Measurements from ENCODE around the gene BBS1. TPM values are rescaled to one million over a fixed set of nuclear protein-coding genes. Genes with fewer than 3 reads are reported as not detected.
"Not testable (repeated sequence)": the region's sequence is repeated elsewhere in the genome, so short reads cannot be mapped to it uniquely, and the experiment has no call there.

The BBS1 gene
- total RNA-seq, 5 donors from 2014 or later (not counting 1 experiment from before 2014, with no cell fraction given): 17.0 to 41.6 (median 34.9) TPM

GRCh38 chr11:66579017-66579606 is 68.7 kb downstream of the BBS1 start:
- Mint-ChIP-seq H3K27me3 (peaks cover 5 to 16% of the 10 kb centered on the region in 2 donors), H3K4me1 (peaks cover 6 to 15% (median 10%) of the 10 kb centered on the region in 3 donors), H3K9me3 (peaks cover 0 to 10% (median 0%) of the 10 kb centered on the region in 3 donors), H3K36me3 (no peaks in the 10 kb centered on the region), H3K4me3 (no peak overlapping the region), H3K27ac (no peak overlapping the region)
- POLR2A ChIA-PET: no interaction called here
- H3K9me3 ChIP-seq: no peaks in the 10 kb centered on the region
- H3K4me1 ChIP-seq (ENCODE audit: control insufficient read depth in 1 of 2, extremely low read depth in 1 of 2, insufficient read depth in 2 of 2, low read length in 2 of 2): peaks cover 0 to 7% of the 10 kb centered on the region in 2 experiments
- H3K27ac ChIP-seq (ENCODE audit: low read length): no peak overlapping the region
- DNase-seq (peak; percentile 31 to 88 (median 65)), ATAC-seq (replicated peaks in 1 of 4) (peak; percentile 64 to 81 (median 76))
- H3K36me3 ChIP-seq (ENCODE audit: control insufficient read depth in 2 of 2, extremely low read depth in 1 of 2, insufficient read depth in 1 of 2, low read length in 1 of 2): no peaks in the 10 kb centered on the region
- no peak overlapping the region for H3K4me3 ChIP-seq (ENCODE audit: control insufficient read depth in 1 of 2, extremely low read depth in 1 of 2, low read length in 1 of 2)
- WGBS (ENCODE audit: insufficient coverage): 20% methylated on average over 21 of the region's 25 CpGs
- peaks cover 0 to 14% of the 10 kb centered on the region in 2 experiments for H3K27me3 ChIP-seq (replicated peaks in 1 of 2; ENCODE audit: control insufficient read depth in 2 of 2, extremely low read depth in 1 of 2, insufficient read depth in 2 of 2, low read length in 1 of 2)
- CTCF ChIA-PET: interaction anchor here (0.8 to 3.5 kb wide), 5 partner anchors 13 to 170 kb away, joined by 3 to 22 read pairs (median 4); partner anchors contain the start of genes CCDC87 (in 1 of the 2) and RBM4B (in 1 of the 2)

- DNase-seq (no peak), ATAC-seq (replicated peaks in 1 of 4) (no peak)
- ChIA-PET POLR2A (no interaction called here), CTCF (interaction anchor here (0.9 to 3.5 kb wide), 4 partner anchors 10 to 98 kb away, joined by 3 to 22 read pairs (median 4); partner anchors contain the start of gene RBM4B (in 1 of the 2))
- H3K27ac ChIP-seq (ENCODE audit: low read length): no peak overlapping the region
- peaks cover 0 to 7% of the 10 kb centered on the region in 2 experiments for H3K4me1 ChIP-seq (ENCODE audit: control insufficient read depth in 1 of 2, extremely low read depth in 1 of 2, insufficient read depth in 2 of 2, low read length in 2 of 2)
- 64% methylated on average over 5 of the region's 5 CpGs for WGBS (ENCODE audit: insufficient coverage)
- Mint-ChIP-seq H3K27ac (no peak overlapping the region), H3K36me3 (no peaks in the 10 kb centered on the region), H3K9me3 (peaks cover 0 to 10% (median 0%) of the 10 kb centered on the region in 3 donors), H3K4me1 (peaks cover 6 to 15% (median 10%) of the 10 kb centered on the region in 3 donors), H3K27me3 (peaks cover 5 to 7% of the 10 kb centered on the region in 2 donors), H3K4me3 (no peak overlapping the region)
- H3K36me3 ChIP-seq (ENCODE audit: control insufficient read depth in 2 of 2, extremely low read depth in 1 of 2, insufficient read depth in 1 of 2, low read length in 1 of 2): no peaks in the 10 kb centered on the region
- no peaks in the 10 kb centered on the region for H3K9me3 ChIP-seq
- H3K27me3 ChIP-seq (replicated peaks in 1 of 2; ENCODE audit: control insufficient read depth in 2 of 2, extremely low read depth in 1 of 2, insufficient read depth in 2 of 2, low read length in 1 of 2): peaks cover 0 to 14% of the 10 kb centered on the region in 2 experiments
- H3K4me3 ChIP-seq (ENCODE audit: control insufficient read depth in 1 of 2, extremely low read depth in 1 of 2, low read length in 1 of 2): no peak overlapping the region
These were observed 70.4 kb downstream of the BBS1 start for GRCh38 chr11:66580803-66581202.

GRCh38 chr11:66581261-66581660 is 70.8 kb downstream of the BBS1 start:
- H3K27me3 Mint-ChIP-seq: peaks cover 1 to 3% of the 10 kb centered on the region in 2 donors
- POLR2A ChIA-PET: interaction anchor here in 1 of 2 donors (0.6 kb wide), 1 partner anchor 1822 kb away, joined by 4 read pairs; no protein-coding TSS in a partner anchor
- H3K4me3 Mint-ChIP-seq: no peak overlapping the region
- ATAC-seq (replicated peaks in 1 of 4) (no peak), DNase-seq (no peak)
- Histone ChIP-seq H3K27me3 (replicated peaks in 1 of 2; ENCODE audit: control insufficient read depth in 2 of 2, extremely low read depth in 1 of 2, insufficient read depth in 2 of 2, low read length in 1 of 2) (peaks cover 0 to 16% of the 10 kb centered on the region in 2 experiments), H3K4me1 (ENCODE audit: control insufficient read depth in 1 of 2, extremely low read depth in 1 of 2, insufficient read depth in 2 of 2, low read length in 2 of 2) (peaks cover 0 to 7% of the 10 kb centered on the region in 2 experiments), H3K36me3 (ENCODE audit: control insufficient read depth in 2 of 2, extremely low read depth in 1 of 2, insufficient read depth in 1 of 2, low read length in 1 of 2) (no peaks in the 10 kb centered on the region), H3K27ac (ENCODE audit: low read length) (no peak overlapping the region), H3K4me3 (ENCODE audit: control insufficient read depth in 1 of 2, extremely low read depth in 1 of 2, low read length in 1 of 2) (no peak overlapping the region), H3K9me3 (no peaks in the 10 kb centered on the region)
- H3K4me1 Mint-ChIP-seq: peaks cover 6 to 15% (median 10%) of the 10 kb centered on the region in 3 donors
- CTCF ChIA-PET: interaction anchor here (0.9 to 3.5 kb wide), 4 partner anchors 9 to 97 kb away, joined by 3 to 22 read pairs (median 4); partner anchors contain the start of gene RBM4B (in 1 of the 2)
- 60% methylated on average over 1 of the region's 3 CpGs for WGBS (ENCODE audit: insufficient coverage)
- H3K27ac Mint-ChIP-seq: no peak overlapping the region
- no peaks in the 10 kb centered on the region for H3K36me3 Mint-ChIP-seq
- peaks cover 0 to 10% (median 0%) of the 10 kb centered on the region in 3 donors for H3K9me3 Mint-ChIP-seq

- DNase-seq; H3K36me3 ChIP-seq (ENCODE audit: control insufficient read depth in 2 of 2, extremely low read depth in 1 of 2, insufficient read depth in 1 of 2, low read length in 1 of 2); H3K27ac Mint-ChIP-seq; H3K4me3 Mint-ChIP-seq; POLR2A ChIA-PET; H3K27me3 Mint-ChIP-seq; H3K4me1 ChIP-seq (ENCODE audit: control insufficient read depth in 1 of 2, extremely low read depth in 1 of 2, insufficient read depth in 2 of 2, low read length in 2 of 2); H3K27ac ChIP-seq (ENCODE audit: low read length); H3K36me3 Mint-ChIP-seq; H3K4me3 ChIP-seq (ENCODE audit: control insufficient read depth in 1 of 2, extremely low read depth in 1 of 2, low read length in 1 of 2); H3K9me3 ChIP-seq; CTCF ChIA-PET; ATAC-seq (replicated peaks in 1 of 4); H3K9me3 Mint-ChIP-seq: not testable (repeated sequence)
- WGBS (ENCODE audit: insufficient coverage): 75% methylated on average over 2 of the region's 3 CpGs
- H3K4me1 Mint-ChIP-seq: peaks cover 6 to 15% (median 10%) of the 10 kb centered on the region in 3 donors
- H3K27me3 ChIP-seq (replicated peaks in 1 of 2; ENCODE audit: control insufficient read depth in 2 of 2, extremely low read depth in 1 of 2, insufficient read depth in 2 of 2, low read length in 1 of 2): peaks cover 0 to 15% of the 10 kb centered on the region in 2 experiments
These were observed 72.2 kb downstream of the BBS1 start for GRCh38 chr11:66582565-66583147.

Other genes with a start within 250 kb of the BBS1 start
- 10 to 100 TPM; 60.7 to 98.8 (median 95.2) TPM for gene RAB1B, start 242.0 kb upstream of the BBS1 start, total RNA-seq
- gene CNIH2, start 232.5 kb upstream of the BBS1 start, total RNA-seq: 1 to 10 TPM; 1.9 to 9.9 (median 2.7) TPM
- gene YIF1A, start 221.5 kb upstream of the BBS1 start, total RNA-seq: 10 to 100 TPM; 24.5 to 63.3 (median 56.9) TPM
- under 1 TPM in 4 of 5 donors, not detected in 1; 0.19 to 0.33 (median 0.23) TPM for gene TMEM151A, start 218.7 kb upstream of the BBS1 start, total RNA-seq
- 10 to 100 TPM in 2 of 5 donors, 1 to 10 TPM in 3; 2.5 to 14.7 (median 8.7) TPM for gene CD248, start 193.6 kb upstream of the BBS1 start, total RNA-seq
- gene RIN1, start 174.2 kb upstream of the BBS1 start, total RNA-seq: 10 to 100 TPM in 2 of 5 donors, 1 to 10 TPM in 3; 5.0 to 11.7 (median 8.3) TPM
- gene BRMS1, start 165.5 kb upstream of the BBS1 start, total RNA-seq: 10 to 100 TPM; 42.9 to 58.8 (median 54.8) TPM
- 1 to 10 TPM; 4.0 to 9.2 (median 7.9) TPM for gene B4GAT1, start 163.0 kb upstream of the BBS1 start, total RNA-seq
- gene SLC29A2, start 138.9 kb upstream of the BBS1 start, total RNA-seq: 10 to 100 TPM in 3 of 5 donors, 1 to 10 TPM in 2; 8.5 to 14.7 (median 14.4) TPM
- not detected for gene NPAS4, start 89.6 kb upstream of the BBS1 start, total RNA-seq
- gene MRPL11, start 71.8 kb upstream of the BBS1 start, total RNA-seq: 10 to 100 TPM; 23.5 to 29.4 (median 27.2) TPM
- gene PELI3, start 43.7 kb upstream of the BBS1 start, total RNA-seq: 10 to 100 TPM; 12.9 to 22.0 (median 13.8) TPM
- gene DPP3, start 30.2 kb upstream of the BBS1 start, total RNA-seq: 10 to 100 TPM; 20.7 to 34.6 (median 29.5) TPM
- gene ZDHHC24, start 35.4 kb downstream of the BBS1 start, total RNA-seq: 10 to 100 TPM; 17.2 to 25.7 (median 23.5) TPM
- gene ACTN3, start 36.3 kb downstream of the BBS1 start, total RNA-seq: under 1 TPM; 0.18 to 0.30 (median 0.23) TPM
- gene CTSF, start 58.0 kb downstream of the BBS1 start, total RNA-seq: 10 to 100 TPM; 18.2 to 39.3 (median 30.4) TPM
- under 1 TPM; 0.10 to 0.65 (median 0.32) TPM for gene CCDC87, start 82.4 kb downstream of the BBS1 start, total RNA-seq
- gene CCS, start 82.5 kb downstream of the BBS1 start, total RNA-seq: 10 to 100 TPM; 32.3 to 69.5 (median 58.3) TPM
- gene RBM14, start 106.0 kb downstream of the BBS1 start, total RNA-seq: 100 to 1,000 TPM; 176 to 382 (median 191) TPM
- gene RBM4, start 128.1 kb downstream of the BBS1 start, total RNA-seq: 100 to 1,000 TPM; 163 to 233 (median 181) TPM
- gene RBM4B, start 167.3 kb downstream of the BBS1 start, total RNA-seq: 10 to 100 TPM in 4 of 5 donors, 1 to 10 TPM in 1; 9.1 to 26.2 (median 20.2) TPM
- 1 to 10 TPM in 1 of 5 donors, under 1 TPM in 3, not detected in 1; 0.13 to 1.1 (median 0.60) TPM for gene SPTBN2, start 218.6 kb downstream of the BBS1 start, total RNA-seq